NCI-H1930 (cell line): ENCODE results near the gene BMPR1A.

ENCODE experiments used
- DNase-seq, 2 experiments: peaks; one replicate each; lab custom pipeline; 2025; lab: John Stamatoyannopoulos, UW

Gene BMPR1A

GRCh38 chr10:86756511-86757112, at the start of gene BMPR1A:
TSS of gene BMPR1A (plus strand) at chr10:86756619. CDS start at chr10:86876019, 119,400 bp downstream.
- no peak for DNase-seq

GRCh38 chr10:86706977-86707376, 49.4 kb upstream of the BMPR1A start:
- DNase-seq, result no peak

- DNase-seq, result no peak
Measured at GRCh38 chr10:86707505-86707904, 48.9 kb upstream of the BMPR1A start.

GRCh38 chr10:86708068-86708782, 48.2 kb upstream of the BMPR1A start:
- no peak for DNase-seq

- no peak for DNase-seq
Measured at GRCh38 chr10:86708783-86709380, 47.5 kb upstream of the BMPR1A start.

GRCh38 chr10:86709396-86710185, 46.8 kb upstream of the BMPR1A start:
- DNase-seq, result no peak

GRCh38 chr10:86710987-86711512, 45.4 kb upstream of the BMPR1A start:
- DNase-seq, result peak; percentile 37 to 69

GRCh38 chr10:86711513-86712316, 44.7 kb upstream of the BMPR1A start:
- DNase-seq, result peak in 1 of 2 experiments; percentile 8

GRCh38 chr10:86712317-86712707, 44.1 kb upstream of the BMPR1A start:
- DNase-seq, result no peak

GRCh38 chr10:86715156-86715795, 41.1 kb upstream of the BMPR1A start:
- no peak for DNase-seq

GRCh38 chr10:86715836-86716235, 40.6 kb upstream of the BMPR1A start:
- DNase-seq, result no peak

- DNase-seq, result no peak
Measured at GRCh38 chr10:86716466-86716865, 40.0 kb upstream of the BMPR1A start.

- no peak for DNase-seq
Measured at GRCh38 chr10:86718556-86718955, 37.9 kb upstream of the BMPR1A start.

GRCh38 chr10:86721232-86721631, 35.2 kb upstream of the BMPR1A start:
- no peak for DNase-seq

- DNase-seq, result no peak
Measured at GRCh38 chr10:86723009-86723408, 33.4 kb upstream of the BMPR1A start.

GRCh38 chr10:86724445-86724844, 32.0 kb upstream of the BMPR1A start:
- DNase-seq, result no peak

GRCh38 chr10:86725980-86726676, 30.3 kb upstream of the BMPR1A start:
- no peak for DNase-seq

- no peak for DNase-seq
Measured at GRCh38 chr10:86726677-86726999, 29.8 kb upstream of the BMPR1A start.

- DNase-seq, result no peak
Measured at GRCh38 chr10:86727470-86727869, 28.9 kb upstream of the BMPR1A start.

- no peak for DNase-seq
Measured at GRCh38 chr10:86728056-86728455, 28.4 kb upstream of the BMPR1A start.
